A549 (cell line): Measurements from ENCODE around the gene CENPI. TPM values are rescaled to one million over a fixed set of nuclear protein-coding genes. Genes with fewer than 3 reads are reported as not detected.

ENCODE experiments used
- ATAC-seq, 2 experiments: fragments of 200-7000 bp in 1 of 2; fragments of >200 bp in 1 of 2; cut with Nextera tagmentation in 1 of 2; cut with Tn5 transposase in 1 of 2; 3 replicates each; pipeline versions ENCODE4 v1.8.0 to v1.9.1; 2018 to 2020; ENCODE audit warnings: mild to moderate bottlenecking in 1 of 2, moderate library complexity in 1 of 2
- CTCF ChIA-PET: fragments of 300-600 bp; sonication (Branson Sonifier 250); formaldehyde crosslinking; extraction: SDS; loops from one replicate; lab custom pipeline; 2021; ENCODE audit warnings: antibody characterized with exemption, inconsistent platforms; lab: Yijun Ruan, JAX
- POLR2A ChIA-PET: fragments of 350-600 bp; formaldehyde crosslinking; extraction: SDS; loops from one replicate; lab custom pipeline; 2021; ENCODE audit warnings: antibody characterized with exemption, inconsistent platforms; lab: Yijun Ruan, JAX
- DNase-seq, 2 experiments: peaks; one replicate each; pipeline versions ENCODE4 v3.0.0 to v3.0.0-alpha.2; 2011 to 2016; ENCODE audit warnings: low read depth in 1 of 2, low spot score in 1 of 2
- FAIRE-seq: peaks from 2 replicates; lab custom pipeline; 2011; peaks lifted over from hg19 to GRCh38; lab: Jason Lieb, UNC
- H3K27ac ChIP-seq, 2 experiments: fragments of >200 bp; sonication (Bioruptor Twin); formaldehyde crosslinking; 3 replicates each; pipeline ENCODE4 v1.5.1; 2016 to 2017
- H3K4me1 ChIP-seq: fragments of >200 bp; sonication (Bioruptor Twin); formaldehyde crosslinking; 3 replicates; pipeline ENCODE4 v1.6.1; 2016
- H3K4me2 ChIP-seq: fragments of >200 bp; sonication (Bioruptor Twin); formaldehyde crosslinking; 3 replicates; pipeline ENCODE4 v1.6.1; 2016
- H3K4me3 ChIP-seq: fragments of >200 bp; sonication (Bioruptor Twin); formaldehyde crosslinking; 3 replicates; pipeline ENCODE4 v1.5.1; 2016
- H3K9me3 ChIP-seq: fragments of >200 bp; sonication (Bioruptor Twin); formaldehyde crosslinking; 3 replicates; pipeline ENCODE4 v1.6.1; 2016
- BHLHE40 ChIP-seq: IDR thresholded peaks from 2 replicates; pipeline ENCODE4 v1.6.1; 2012; ENCODE audit warnings: low read depth, low read length, inconsistent platforms
- CEBPB ChIP-seq, 2 experiments: fragments of >200 bp in 1 of 2; sonication (Bioruptor Twin) in 1 of 2; formaldehyde crosslinking in 1 of 2; IDR thresholded peaks; 2 replicates each; pipeline ENCODE4 v1.6.1; 2012 to 2016
- CHD2 ChIP-seq: fragments of 150-350 bp; IDR thresholded peaks from 2 replicates; pipeline ENCODE4 v1.6.1; 2014; ENCODE audit warnings: low read length; ENCODE audit not compliant: partially characterized antibody
- EHMT2 ChIP-seq: fragments of 200-600 bp; sonication (generic); IDR thresholded peaks from 2 replicates; pipeline ENCODE4 v1.6.1; 2016; ENCODE audit warnings: antibody characterized with exemption, low read depth, mild to moderate bottlenecking, moderate library complexity
- EP300 ChIP-seq, 2 experiments: fragments of >200 bp; sonication (Bioruptor Twin); formaldehyde crosslinking; IDR thresholded peaks; 2 replicates in 1 of 2; 3 replicates in 1 of 2; pipeline ENCODE4 v1.6.1; 2016 to 2017
- FOSB ChIP-seq: fragments of 250-450 bp; sonication (Bioruptor Pico); IDR thresholded peaks from 2 replicates; pipeline ENCODE4 v1.5.0; 2020; ENCODE audit warnings: mild to moderate bottlenecking, moderate library complexity
- FOSL2 ChIP-seq, 2 experiments: fragments of 450-650 bp in 1 of 2; fragments of >200 bp in 1 of 2; sonication (Bioruptor Twin) in 1 of 2; formaldehyde crosslinking; IDR thresholded peaks; 2 replicates each; pipeline versions ENCODE4 v1.5.0 to v1.6.1; 2016 to 2020; ENCODE audit warnings: mild to moderate bottlenecking in 1 of 2, moderate library complexity in 1 of 2
- HOXA7 ChIP-seq: fragments of 250-450 bp; sonication (Bioruptor Pico); IDR thresholded peaks from 2 replicates; pipeline ENCODE4 v1.5.0; 2020; ENCODE audit warnings: mild to moderate bottlenecking, moderate library complexity
- HOXB13 ChIP-seq: fragments of 250-450 bp; sonication (Bioruptor Pico); IDR thresholded peaks from 2 replicates; pipeline ENCODE4 v1.5.0; 2020; ENCODE audit warnings: low read depth, mild to moderate bottlenecking, moderate library complexity
- HOXB5 ChIP-seq: fragments of 250-450 bp; sonication (Bioruptor Pico); IDR thresholded peaks from 2 replicates; pipeline ENCODE4 v1.5.0; 2020; ENCODE audit warnings: mild to moderate bottlenecking, moderate library complexity
- JUNB ChIP-seq: fragments of >200 bp; sonication (Bioruptor Twin); formaldehyde crosslinking; IDR thresholded peaks from 2 replicates; pipeline ENCODE4 v1.6.1; 2016
- KDM1A ChIP-seq: fragments of 200-600 bp; sonication (generic); IDR thresholded peaks from 2 replicates; pipeline ENCODE4 v1.6.1; 2016; ENCODE audit warnings: low read depth, mild to moderate bottlenecking
- KDM5A ChIP-seq: fragments of 200-600 bp; sonication (generic); IDR thresholded peaks from 2 replicates; pipeline ENCODE4 v1.6.1; 2016; ENCODE audit warnings: antibody characterized with exemption, mild to moderate bottlenecking
- MAFK ChIP-seq: fragments of 450-650 bp; IDR thresholded peaks from 2 replicates; pipeline ENCODE4 v1.6.1; 2014; ENCODE audit not compliant: partially characterized antibody
- PHF8 ChIP-seq: fragments of 200-600 bp; sonication (generic); IDR thresholded peaks from 2 replicates; pipeline ENCODE4 v1.6.1; 2016; ENCODE audit warnings: low read depth, mild to moderate bottlenecking, antibody characterized with exemption, moderate library complexity, borderline replicate concordance
- RFX5 ChIP-seq: fragments of 450-650 bp; IDR thresholded peaks from 2 replicates; pipeline ENCODE4 v1.7.1; 2014; ENCODE audit warnings: antibody characterized with exemption, mild to moderate bottlenecking, moderate library complexity
- SMC3 ChIP-seq: fragments of >200 bp; sonication (Bioruptor Twin); formaldehyde crosslinking; IDR thresholded peaks from 3 replicates; pipeline ENCODE4 v1.6.1; 2018; ENCODE audit warnings: inconsistent platforms
- SREBF2 ChIP-seq: fragments of 450-650 bp; IDR thresholded peaks from 2 replicates; pipeline ENCODE4 v1.6.1; 2014; ENCODE audit warnings: mild to moderate bottlenecking, moderate library complexity
- ZC3H11A ChIP-seq: fragments of 450-650 bp; IDR thresholded peaks from 2 replicates; pipeline ENCODE4 v1.6.1; 2014; ENCODE audit warnings: antibody characterized with exemption, mild to moderate bottlenecking
- ZFP36 ChIP-seq: fragments of 450-650 bp; IDR thresholded peaks from 2 replicates; pipeline ENCODE4 v1.6.1; 2014; ENCODE audit warnings: borderline replicate concordance; ENCODE audit not compliant: partially characterized antibody
- ZSCAN20 ChIP-seq: fragments of 250-450 bp; sonication (Bioruptor Pico); IDR thresholded peaks from 2 replicates; pipeline ENCODE4 v1.8.0; 2022; ENCODE audit warnings: mild to moderate bottlenecking, moderate library complexity
- WGBS: methylation state at CpG from one replicate; pipeline ENCODE4 v1.1.6; 2017; ENCODE audit errors: missing lambda C conversion rate; 5-methylcytosine and 5-hydroxymethylcytosine counted together
- polyA plus RNA-seq, 4 experiments: library from polyadenylated mRNA; depleted of rRNA in 3 of 4; stranded (reverse); fragments of >200 nt; fragmentation: RNase III in 1 of 4; extraction: RNeasy Plus Mini Kit Qiagen cat#74134 plus additional on column Dnase treatment in 1 of 4; gene quantifications; 2 replicates in 3 of 4; 3 replicates in 1 of 4; pipeline ENCODE4 v1.2.3, GENCODE V29; 2011 to 2017
- TF ChIP-seq, protein P1 (sequence below): fragments of 250-450 bp; sonication (Bioruptor Pico); IDR thresholded peaks from 2 replicates; pipeline ENCODE4 v1.5.0; 2020; ENCODE audit warnings: low read depth, mild to moderate bottlenecking, moderate library complexity
- TF ChIP-seq, protein P2 (sequence below): IDR thresholded peaks from 2 replicates; pipeline ENCODE4 v1.6.1; 2012
- TF ChIP-seq, protein P3 (sequence below): IDR thresholded peaks from 2 replicates; pipeline ENCODE4 v1.6.1; 2012
- TF ChIP-seq, protein P4 (sequence below): fragments of 150-350 bp; IDR thresholded peaks from 2 replicates; pipeline ENCODE4 v1.6.1; 2014; ENCODE audit warnings: low read depth, mild to moderate bottlenecking, low read length
- TF ChIP-seq, protein P5 (sequence below): fragments of 250-450 bp; sonication (Bioruptor Pico); IDR thresholded peaks from 2 replicates; pipeline ENCODE4 v1.5.0; 2021; ENCODE audit warnings: mild to moderate bottlenecking, moderate library complexity, borderline replicate concordance

Gene CENPI
- polyA plus RNA-seq, 2 of the 4 experiments (the other 2 are of a cell fraction): 19.5 to 20.7 TPM

DNA sequence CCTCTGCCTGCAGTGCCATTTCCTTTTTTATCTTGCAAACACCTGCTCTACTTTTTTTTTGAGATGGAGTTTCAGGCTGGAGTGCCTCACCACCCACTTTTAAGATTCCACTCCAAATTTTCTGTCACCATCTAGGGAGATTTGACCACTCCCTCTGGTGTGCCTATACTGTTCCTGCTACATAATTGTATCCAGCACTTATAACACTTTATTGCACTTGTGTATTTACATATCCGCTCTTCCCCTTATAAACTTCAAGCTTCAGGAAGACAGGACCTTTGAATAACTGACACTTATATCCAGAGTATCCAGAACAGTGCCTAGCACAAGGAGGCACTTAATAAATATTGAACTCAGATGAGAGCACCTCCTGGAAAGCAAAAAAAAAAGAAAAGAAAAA is 6.2 kb upstream of the CENPI start:
- TF ChIP-seq KDM5A (no peak), CEBPB (IDR thresholded peaks at IDR 0.05) (no peak)
- no peak for FAIRE-seq
- Histone ChIP-seq H3K27ac (no peak overlapping the region), H3K4me3 (no peak overlapping the region), H3K4me2 (no peak overlapping the region), H3K4me1 (no peaks in the 10 kb centered on the region), H3K9me3 (no peaks in the 10 kb centered on the region)
- no peak for ATAC-seq
- 95% methylated on average over 1 of the region's 1 CpG for WGBS
- CTCF ChIA-PET: no interaction called here
- POLR2A ChIA-PET: no interaction called here
- no peak for DNase-seq

GRCh38 chrX:101108284-101108683 is 10.3 kb downstream of the CENPI start:
- H3K4me3 ChIP-seq: no peak overlapping the region
- FAIRE-seq: no peak
- no peak overlapping the region for H3K27ac ChIP-seq
- TF ChIP-seq JUNB: no peak
- TF ChIP-seq, protein P1, sequence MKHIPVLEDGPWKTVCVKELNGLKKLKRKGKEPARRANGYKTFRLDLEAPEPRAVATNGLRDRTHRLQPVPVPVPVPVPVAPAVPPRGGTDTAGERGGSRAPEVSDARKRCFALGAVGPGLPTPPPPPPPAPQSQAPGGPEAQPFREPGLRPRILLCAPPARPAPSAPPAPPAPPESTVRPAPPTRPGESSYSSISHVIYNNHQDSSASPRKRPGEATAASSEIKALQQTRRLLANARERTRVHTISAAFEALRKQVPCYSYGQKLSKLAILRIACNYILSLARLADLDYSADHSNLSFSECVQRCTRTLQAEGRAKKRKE (CRISPR knock-in tag): no peak
- TF ChIP-seq BHLHE40: no peak
- no peak for TF ChIP-seq FOSB (CRISPR knock-in tag)
- no peak for TF ChIP-seq HOXA7 (CRISPR knock-in tag)
- TF ChIP-seq PHF8: no peak
- TF ChIP-seq, protein P2, sequence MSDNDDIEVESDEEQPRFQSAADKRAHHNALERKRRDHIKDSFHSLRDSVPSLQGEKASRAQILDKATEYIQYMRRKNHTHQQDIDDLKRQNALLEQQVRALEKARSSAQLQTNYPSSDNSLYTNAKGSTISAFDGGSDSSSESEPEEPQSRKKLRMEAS: no peak
- no peak for TF ChIP-seq ZSCAN20 (CRISPR knock-in tag)
- TF ChIP-seq KDM1A: no peak
- no peak for TF ChIP-seq SMC3
- TF ChIP-seq, protein P3, sequence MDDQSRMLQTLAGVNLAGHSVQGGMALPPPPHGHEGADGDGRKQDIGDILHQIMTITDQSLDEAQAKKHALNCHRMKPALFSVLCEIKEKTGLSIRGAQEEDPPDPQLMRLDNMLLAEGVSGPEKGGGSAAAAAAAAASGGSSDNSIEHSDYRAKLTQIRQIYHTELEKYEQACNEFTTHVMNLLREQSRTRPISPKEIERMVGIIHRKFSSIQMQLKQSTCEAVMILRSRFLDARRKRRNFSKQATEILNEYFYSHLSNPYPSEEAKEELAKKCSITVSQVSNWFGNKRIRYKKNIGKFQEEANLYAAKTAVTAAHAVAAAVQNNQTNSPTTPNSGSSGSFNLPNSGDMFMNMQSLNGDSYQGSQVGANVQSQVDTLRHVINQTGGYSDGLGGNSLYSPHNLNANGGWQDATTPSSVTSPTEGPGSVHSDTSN: no peak
- TF ChIP-seq, protein P4, sequence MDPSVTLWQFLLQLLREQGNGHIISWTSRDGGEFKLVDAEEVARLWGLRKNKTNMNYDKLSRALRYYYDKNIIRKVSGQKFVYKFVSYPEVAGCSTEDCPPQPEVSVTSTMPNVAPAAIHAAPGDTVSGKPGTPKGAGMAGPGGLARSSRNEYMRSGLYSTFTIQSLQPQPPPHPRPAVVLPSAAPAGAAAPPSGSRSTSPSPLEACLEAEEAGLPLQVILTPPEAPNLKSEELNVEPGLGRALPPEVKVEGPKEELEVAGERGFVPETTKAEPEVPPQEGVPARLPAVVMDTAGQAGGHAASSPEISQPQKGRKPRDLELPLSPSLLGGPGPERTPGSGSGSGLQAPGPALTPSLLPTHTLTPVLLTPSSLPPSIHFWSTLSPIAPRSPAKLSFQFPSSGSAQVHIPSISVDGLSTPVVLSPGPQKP: no peak
- TF ChIP-seq EHMT2: no peak
- no peak for TF ChIP-seq HOXB5
- no peak for TF ChIP-seq SREBF2
- no peak for ATAC-seq
- H3K4me1 ChIP-seq: no peaks in the 10 kb centered on the region
- no peak for DNase-seq
- ChIA-PET POLR2A (no interaction called here), CTCF (interaction anchor here (0.7 kb wide), 1 partner anchor 116 kb away, joined by 4 read pairs; no protein-coding TSS in a partner anchor)
- 98% methylated on average over 4 of the region's 4 CpGs for WGBS
- no peaks in the 10 kb centered on the region for H3K9me3 ChIP-seq
- no peak overlapping the region for H3K4me2 ChIP-seq

DNA sequence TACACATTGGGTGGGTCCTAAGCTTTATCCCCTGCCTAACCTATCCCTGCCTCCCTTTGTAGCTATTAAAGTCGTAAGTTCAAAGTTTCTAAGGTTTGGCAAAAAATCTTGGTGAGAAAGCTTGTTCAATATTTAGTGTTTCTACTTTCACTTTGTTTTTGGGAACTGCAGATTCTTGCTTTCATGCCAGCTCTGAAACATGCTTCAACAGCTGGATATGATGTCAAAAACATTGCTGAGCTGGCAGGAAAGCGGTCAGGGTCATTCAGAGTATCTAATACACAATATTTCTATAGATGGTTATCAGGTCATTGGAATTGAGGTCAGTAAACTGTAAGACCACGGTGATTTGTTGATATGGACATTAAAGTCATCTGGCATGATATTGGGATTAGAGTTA is 19.7 kb downstream of the CENPI start:
- CTCF ChIA-PET: no interaction called here
- DNase-seq (no peak), FAIRE-seq (no peak), ATAC-seq (no peak)
- TF ChIP-seq MAFK (peak; percentile 14), ZFP36 (no peak)
- Histone ChIP-seq H3K4me1 (no peaks in the 10 kb centered on the region), H3K4me3 (no peak overlapping the region), H3K9me3 (no peaks in the 10 kb centered on the region), H3K27ac (no peak overlapping the region), H3K4me2 (no peak overlapping the region)
- POLR2A ChIA-PET: no interaction called here
- 92% methylated on average over 3 of the region's 3 CpGs for WGBS

- Histone ChIP-seq H3K4me3 (no peak overlapping the region), H3K4me1 (no peaks in the 10 kb centered on the region), H3K4me2 (no peak overlapping the region), H3K27ac (no peak overlapping the region), H3K9me3 (no peaks in the 10 kb centered on the region)
- DNase-seq (no peak), FAIRE-seq (no peak), ATAC-seq (no peak)
- POLR2A ChIA-PET: no interaction called here
- 69% methylated on average over 2 of the region's 2 CpGs for WGBS
- CTCF ChIA-PET: interaction anchor here (0.6 kb wide), 1 partner anchor 203 kb away, joined by 3 read pairs; no protein-coding TSS in a partner anchor
- TF ChIP-seq ZC3H11A (no peak), FOSB (CRISPR knock-in tag) (no peak), HOXB13 (CRISPR knock-in tag) (no peak), ZSCAN20 (CRISPR knock-in tag) (no peak), RFX5 (no peak), FOSL2 (IDR thresholded peaks at IDR 0.05) (no peak), FOSL2 (CRISPR knock-in tag; IDR thresholded peaks at IDR 0.05) (no peak), CHD2 (no peak), EP300 (IDR thresholded peaks at IDR 0.05) (no peak)
- TF ChIP-seq, protein P5, sequence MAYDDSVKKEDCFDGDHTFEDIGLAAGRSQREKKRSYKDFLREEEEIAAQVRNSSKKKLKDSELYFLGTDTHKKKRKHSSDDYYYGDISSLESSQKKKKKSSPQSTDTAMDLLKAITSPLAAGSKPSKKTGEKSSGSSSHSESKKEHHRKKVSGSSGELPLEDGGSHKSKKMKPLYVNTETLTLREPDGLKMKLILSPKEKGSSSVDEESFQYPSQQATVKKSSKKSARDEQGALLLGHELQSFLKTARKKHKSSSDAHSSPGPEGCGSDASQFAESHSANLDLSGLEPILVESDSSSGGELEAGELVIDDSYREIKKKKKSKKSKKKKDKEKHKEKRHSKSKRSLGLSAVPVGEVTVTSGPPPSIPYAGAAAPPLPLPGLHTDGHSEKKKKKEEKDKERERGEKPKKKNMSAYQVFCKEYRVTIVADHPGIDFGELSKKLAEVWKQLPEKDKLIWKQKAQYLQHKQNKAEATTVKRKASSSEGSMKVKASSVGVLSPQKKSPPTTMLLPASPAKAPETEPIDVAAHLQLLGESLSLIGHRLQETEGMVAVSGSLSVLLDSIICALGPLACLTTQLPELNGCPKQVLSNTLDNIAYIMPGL (CRISPR knock-in tag): no peak
Measured at GRCh38 chrX:101136235-101136634, 38.2 kb downstream of the CENPI start.
